HG03280 (cell line): ENCODE measurements around the gene TRIM43B.
"Not testable (repeated sequence)": the region's sequence is repeated elsewhere in the genome, so short reads cannot be mapped to it uniquely, and the experiment has no call there.

Experiments used
- ATAC-seq: cut with Tn5 transposase; IDR thresholded peaks from one replicate; pipeline ENCODE4 v1.9.1; 2021; ENCODE audit warnings: mild to moderate bottlenecking, moderate library complexity; ENCODE audit not compliant: unreplicated experiment

TRIM43B gene

DNA sequence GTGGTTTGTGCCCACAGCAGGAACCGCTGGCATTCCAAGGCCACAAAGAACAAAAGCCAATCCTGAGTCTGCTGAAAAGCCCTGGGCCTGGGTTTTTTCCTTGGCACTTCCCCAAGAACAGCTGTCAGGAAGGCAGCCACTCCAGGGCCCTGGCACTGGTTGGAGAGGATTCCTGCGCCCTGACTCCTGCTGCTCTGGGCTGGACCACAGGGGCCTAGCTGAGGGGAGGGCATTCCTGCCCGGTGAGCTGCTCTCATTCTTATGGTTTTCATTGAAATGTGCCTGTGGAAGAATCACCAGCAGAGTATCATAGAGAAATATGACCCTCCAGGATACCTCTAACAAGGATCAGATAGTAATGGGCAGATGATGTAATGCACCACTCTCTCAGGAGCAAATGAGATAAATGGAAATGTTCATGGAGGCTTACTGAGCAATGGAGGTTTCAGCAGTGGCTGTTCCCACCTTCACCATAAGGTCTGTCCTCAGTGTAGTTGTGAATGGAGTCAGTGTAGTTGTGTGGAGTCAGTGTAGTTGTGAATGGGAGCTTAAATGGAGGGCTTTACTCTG lies 50.0 kb downstream of the TRIM43B start:
- not testable (repeated sequence) for ATAC-seq

DNA sequence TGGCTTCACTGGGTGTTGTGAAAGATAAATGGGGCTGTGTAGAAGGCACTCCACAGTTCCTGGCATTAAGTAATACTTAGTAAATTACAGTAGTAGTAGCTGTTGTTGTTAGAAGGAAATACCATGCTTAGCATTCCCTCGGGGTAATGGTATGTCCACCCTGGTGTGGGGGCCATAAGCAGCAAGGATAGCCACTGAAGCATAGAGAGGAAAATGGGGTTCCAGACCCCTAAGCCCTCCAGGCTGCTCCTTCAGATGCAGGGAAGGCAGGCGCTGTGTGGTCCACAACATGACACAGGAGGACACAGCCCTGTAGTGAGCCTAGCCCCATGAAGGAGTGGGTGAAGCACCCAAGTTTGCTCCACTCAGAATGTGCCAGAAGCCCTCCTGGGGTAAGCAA lies 50.6 kb downstream of the TRIM43B start:
- not testable (repeated sequence) for ATAC-seq

DNA sequence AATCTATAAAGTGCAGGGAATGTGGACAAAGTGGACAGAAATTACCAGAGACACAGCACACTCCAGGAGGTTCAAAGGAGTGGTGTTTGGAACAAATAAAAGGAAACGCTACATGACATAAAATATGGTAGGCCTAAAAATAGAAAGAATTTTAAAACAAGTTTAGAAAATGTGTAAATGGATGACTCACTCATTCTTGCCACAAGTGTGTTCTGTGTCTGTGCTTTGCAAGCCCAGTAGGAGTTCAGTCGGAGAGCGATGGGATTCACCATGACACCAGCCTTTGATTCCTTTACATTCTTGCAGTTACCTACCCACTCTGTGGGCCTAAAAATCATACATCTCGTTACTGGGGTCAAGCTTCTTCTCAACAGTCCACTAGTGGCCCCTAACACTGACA lies 51.2 kb downstream of the TRIM43B start:
- ATAC-seq: not testable (repeated sequence)

DNA sequence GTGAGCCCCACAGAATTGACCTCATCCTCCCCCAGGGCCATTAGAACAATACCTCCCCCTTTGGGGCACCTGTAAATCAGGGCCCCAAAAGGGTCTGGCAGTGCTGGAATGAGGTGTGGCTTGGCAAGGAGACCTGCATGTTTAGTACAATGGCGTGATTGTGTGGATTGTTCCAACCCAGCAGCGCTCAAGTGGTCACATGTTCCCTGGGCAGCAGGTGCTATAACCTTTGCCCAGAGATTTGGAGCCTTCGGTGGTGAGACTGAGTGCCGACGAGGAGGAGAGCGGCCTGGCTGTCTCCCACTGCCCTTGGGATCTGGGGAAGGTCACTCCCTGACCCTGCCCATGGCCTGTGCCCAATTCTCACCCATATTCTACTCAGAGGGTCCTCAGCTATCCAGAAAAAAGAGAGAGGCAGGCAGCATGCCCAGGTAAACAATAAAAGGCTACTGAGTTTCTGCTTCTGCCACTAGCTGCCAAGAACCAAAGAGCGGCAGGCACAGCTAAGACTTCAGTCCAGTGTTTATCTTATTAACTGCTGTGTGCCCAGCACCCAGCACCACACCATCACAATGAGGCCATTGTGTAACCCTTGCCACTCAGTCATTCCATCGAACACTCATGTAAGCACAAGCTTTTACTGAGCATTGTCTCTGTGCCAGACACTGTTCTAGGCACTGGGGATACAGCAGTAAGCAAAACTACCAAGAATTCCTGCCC lies 54.6 kb downstream of the TRIM43B start:
- ATAC-seq: not testable (repeated sequence)

DNA sequence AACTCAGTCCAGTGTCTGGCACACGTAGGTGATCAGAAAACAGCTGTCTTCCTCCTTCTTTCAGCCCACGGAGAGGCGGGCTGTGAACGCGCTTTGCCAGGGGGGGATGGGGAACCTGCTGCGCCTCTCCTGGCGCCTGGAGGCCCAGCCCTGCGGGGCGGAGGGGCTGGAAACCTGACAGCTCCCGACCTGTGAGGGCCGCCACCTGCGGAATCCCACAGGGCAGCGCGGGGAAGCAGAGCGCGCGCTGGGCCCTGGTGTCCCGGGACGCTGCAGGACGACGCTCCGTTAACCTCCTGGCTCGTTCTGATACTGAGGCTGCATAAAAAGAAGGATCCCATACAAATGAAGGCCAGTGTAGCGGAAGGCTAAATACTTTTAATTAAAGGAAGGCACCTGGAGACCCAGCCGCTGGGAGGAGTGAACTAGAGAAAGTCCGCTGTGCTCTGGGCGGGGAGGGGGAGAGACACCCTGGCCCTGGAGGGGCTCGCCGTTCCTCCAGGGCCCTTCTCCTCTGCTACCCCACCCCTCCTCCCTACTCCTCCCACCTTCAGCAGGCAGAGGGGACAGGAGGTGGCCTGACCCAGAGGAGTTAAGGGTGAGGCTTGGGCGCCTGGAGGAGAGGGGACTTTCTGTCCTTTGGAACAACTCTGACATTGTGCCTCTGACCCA lies 57.2 kb downstream of the TRIM43B start:
- not testable (repeated sequence) for ATAC-seq
